GM12801 (cell line): ENCODE data around the gene ARL6IP4.

Source experiments
- CTCF ChIP-seq: IDR thresholded peaks from one replicate; pipeline ENCODE4 v1.5.1; 2011; ENCODE audit warnings: control low read depth; ENCODE audit not compliant: insufficient read length; ENCODE audit errors: extremely low read depth

The ARL6IP4 gene

GRCh38 chr12:123017753-123018152, 37.3 kb downstream of the ARL6IP4 start:
- TF ChIP-seq CTCF: no peak

DNA sequence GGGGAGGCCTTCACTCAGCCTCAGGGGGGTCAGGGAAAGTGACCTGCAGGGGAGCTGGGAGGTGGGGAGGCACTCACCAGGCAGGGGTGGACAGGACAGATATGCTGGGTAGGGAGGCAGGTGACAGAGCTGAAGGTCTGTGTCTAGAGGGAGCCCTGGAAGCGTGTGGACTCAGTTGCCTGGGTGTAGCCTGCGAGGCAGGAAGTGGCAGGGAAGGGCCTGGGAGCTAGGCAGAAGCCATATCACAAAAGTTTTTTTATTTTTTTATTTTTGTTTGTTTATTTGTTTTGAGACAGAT, 39.3 kb downstream of the ARL6IP4 start:
- no peak for TF ChIP-seq CTCF

GRCh38 chr12:123021688-123022604, 41.5 kb downstream of the ARL6IP4 start:
- no peak for TF ChIP-seq CTCF

DNA sequence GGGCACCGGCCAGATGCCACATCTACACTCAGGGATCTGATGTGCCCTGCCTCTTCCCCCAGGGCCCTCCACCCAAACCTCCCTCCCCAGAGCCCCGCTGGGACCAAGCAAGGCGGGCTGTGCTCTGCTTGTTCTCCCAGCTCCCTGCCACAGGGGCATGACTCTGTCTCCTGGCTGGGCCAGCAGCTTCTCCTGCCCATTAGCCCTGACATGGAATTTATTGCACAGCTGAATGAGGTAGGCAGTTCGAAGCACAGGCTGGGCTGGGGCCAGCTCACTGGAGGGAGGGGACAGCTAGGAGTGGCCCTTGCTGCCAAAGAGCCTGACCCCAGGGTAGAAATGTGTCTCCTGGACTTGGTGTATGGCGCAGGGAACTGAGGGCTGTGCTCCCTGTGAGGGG, 42.4 kb downstream of the ARL6IP4 start:
- no peak for TF ChIP-seq CTCF

DNA sequence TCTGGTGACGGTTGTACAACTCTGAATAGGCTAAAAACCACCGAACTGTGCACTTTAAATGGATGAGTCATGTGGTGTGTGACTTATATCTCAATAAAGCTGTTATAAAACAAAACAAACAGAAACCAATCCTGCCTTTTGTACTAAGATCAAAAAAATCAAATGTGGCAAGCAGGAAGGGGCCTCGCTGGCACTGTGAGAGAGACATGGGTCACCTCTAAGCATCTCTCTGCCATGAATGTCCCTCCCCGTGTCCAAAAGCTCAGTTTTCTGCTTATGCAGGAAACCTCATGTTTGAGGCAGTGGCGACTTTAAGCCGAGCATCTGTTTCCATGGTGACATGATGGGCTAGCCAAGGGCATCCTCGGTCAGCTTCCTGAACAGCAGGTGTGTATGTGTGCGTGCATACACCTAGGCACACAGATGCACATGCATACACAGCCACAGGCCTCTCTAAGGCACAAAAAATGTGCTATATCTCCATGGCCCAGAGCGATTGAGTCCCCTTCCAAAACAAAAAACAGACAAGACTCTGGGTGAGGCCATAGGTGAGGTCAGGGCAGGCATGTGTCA, 44.4 kb downstream of the ARL6IP4 start:
- TF ChIP-seq CTCF: no peak

GRCh38 chr12:123026094-123026853, 45.8 kb downstream of the ARL6IP4 start:
- TF ChIP-seq CTCF: no peak

GRCh38 chr12:123027726-123028445, 47.4 kb downstream of the ARL6IP4 start:
- no peak for TF ChIP-seq CTCF
